K562 (cell line): ENCODE results near the gene RSRC1. TPM values are rescaled to one million over a fixed set of nuclear protein-coding genes. Genes with fewer than 3 reads are reported as not detected.

Experiments used
- ATAC-seq: fragments of 200-7000 bp; cut with Tn5 transposase; 3 replicates; pipeline ENCODE4 v1.9.1; 2020; ENCODE audit warnings: moderate library complexity
- BruUV-seq: library from RNA; stranded (reverse); fragments of 400-500 nt; replicated peaks from 2 replicates; lab custom pipeline; 2021; lab: Mats Ljungman, UMichigan
- CTCF ChIA-PET: fragments of 300-600 bp; formaldehyde crosslinking; extraction: SDS; loops from one replicate; lab custom pipeline; 2021; ENCODE audit warnings: low intra/inter-chr PET ratio; lab: Yijun Ruan, JAX
- POLR2A ChIA-PET: fragments of 300-600, 350-650 bp; sonication (Branson Sonifier 250); formaldehyde crosslinking; extraction: SDS; loops from one replicate; lab custom pipeline; 2021; ENCODE audit warnings: antibody characterized with exemption, inconsistent platforms; lab: Yijun Ruan, JAX
- DNase-seq, 4 experiments: peaks; one replicate each; pipeline versions ENCODE4 v3.0.0 to v3.0.0-alpha.2; 2011 to 2018; ENCODE audit warnings: low spot score in 3 of 4, mixed read lengths in 3 of 4; ENCODE audit errors: extremely low read depth in 1 of 4
- FAIRE-seq: peaks from 2 replicates; lab custom pipeline; 2011; peaks lifted over from hg19 to GRCh38; lab: Jason Lieb, UNC
- H2AFZ ChIP-seq: 2 replicates; pipeline ENCODE4 v1.6.0; 2011; ENCODE audit warnings: low read depth, low read length, control low read depth, inconsistent platforms
- H3K27ac ChIP-seq: fragments of 200-600 bp; 3 replicates; pipeline ENCODE4 v1.8.0; 2011; ENCODE audit warnings: low read depth, mild to moderate bottlenecking, control low read depth, inconsistent platforms, low read length, moderate library complexity, mixed read lengths; ENCODE audit errors: extremely low read depth
- H3K27me3 ChIP-seq, 2 experiments: fragments of 300-600 bp in 1 of 2; 2 replicates in 1 of 2; 3 replicates in 1 of 2; pipeline versions ENCODE4 v1.6.0 to v1.8.0; 2011; ENCODE audit warnings: inconsistent platforms in 2 of 2, low read length in 2 of 2, mild to moderate bottlenecking in 1 of 2, mixed read lengths in 1 of 2, moderate library complexity in 1 of 2; ENCODE audit not compliant: control insufficient read depth in 2 of 2, insufficient read depth in 2 of 2
- H3K36me3 ChIP-seq: fragments of 300-600 bp; 3 replicates; pipeline ENCODE4 v1.8.0; 2011; ENCODE audit warnings: mild to moderate bottlenecking, low read length, inconsistent platforms; ENCODE audit not compliant: control insufficient read depth, insufficient read depth
- H3K4me1 ChIP-seq, 2 experiments: fragments of 200-600 bp in 1 of 2; replicated peaks in 1 of 2; 2 replicates in 1 of 2; 3 replicates in 1 of 2; pipeline versions ENCODE4 v1.5.1 to v1.8.0; 2011; ENCODE audit warnings: inconsistent platforms in 2 of 2, low read length in 2 of 2, mild to moderate bottlenecking in 1 of 2, mixed read lengths in 1 of 2, moderate library complexity in 1 of 2; ENCODE audit not compliant: control insufficient read depth in 2 of 2, insufficient read depth in 2 of 2
- H3K4me2 ChIP-seq: 2 replicates; pipeline ENCODE4 v1.6.1; 2011; ENCODE audit warnings: low read length, control low read depth, inconsistent platforms, mixed read lengths; ENCODE audit not compliant: insufficient read depth
- H3K4me3 ChIP-seq: fragments of 200-600 bp; sonication (generic), shearing (Covaris generic); 2 replicates; pipeline ENCODE4 v1.5.1; 2016; ENCODE audit warnings: control low read depth, inconsistent platforms
- H3K79me2 ChIP-seq: fragments of 200-600 bp; 3 replicates; pipeline ENCODE4 v1.8.0; 2011; ENCODE audit warnings: low read length, inconsistent platforms; ENCODE audit not compliant: control insufficient read depth, insufficient read depth
- H3K9ac ChIP-seq, 2 experiments: 2 replicates each; pipeline versions ENCODE4 v1.6.0 to v1.6.1; 2011; ENCODE audit warnings: low read depth in 2 of 2, low read length in 2 of 2, control low read depth in 1 of 2, inconsistent platforms in 1 of 2, mild to moderate bottlenecking in 1 of 2, mixed read lengths in 1 of 2; ENCODE audit not compliant: insufficient read depth in 1 of 2
- H3K9me1 ChIP-seq: one replicate; pipeline ENCODE4 v1.6.0; 2011; ENCODE audit warnings: inconsistent platforms, mild to moderate bottlenecking, low read length, moderate library complexity; ENCODE audit not compliant: control insufficient read depth, insufficient read depth
- H3K9me3 ChIP-seq: replicated peaks from 2 replicates; pipeline ENCODE4 v1.5.1; 2011; ENCODE audit warnings: low read depth, low read length, inconsistent platforms; ENCODE audit not compliant: control insufficient read depth, insufficient read depth
- H4K20me1 ChIP-seq: replicated peaks from 2 replicates; pipeline ENCODE4 v1.6.1; 2011; ENCODE audit warnings: low read length, inconsistent platforms, mixed read lengths; ENCODE audit not compliant: control insufficient read depth, insufficient read depth
- BRF1 ChIP-seq: IDR thresholded peaks from 3 replicates; pipeline ENCODE4 v1.6.1; 2011; ENCODE audit warnings: borderline replicate concordance, mild to moderate bottlenecking; ENCODE audit not compliant: insufficient read length; ENCODE audit errors: extremely low read depth
- BRF2 ChIP-seq: IDR thresholded peaks from 3 replicates; pipeline ENCODE4 v1.6.1; 2011; ENCODE audit warnings: borderline replicate concordance, mild to moderate bottlenecking; ENCODE audit not compliant: insufficient read length, insufficient read depth
- C11orf30 ChIP-seq: fragments of 450-650 bp; IDR thresholded peaks from 2 replicates; pipeline ENCODE4 v1.6.1; 2016; ENCODE audit warnings: low read depth, mild to moderate bottlenecking
- CHD1 ChIP-seq: fragments of 200-600 bp; sonication (generic); IDR thresholded peaks from one replicate; pipeline ENCODE4 v1.6.1; 2012; ENCODE audit warnings: mild to moderate bottlenecking, moderate library complexity, low read length, inconsistent platforms
- ESRRB ChIP-seq: fragments of 250-450 bp; sonication (Bioruptor Pico); IDR thresholded peaks from 2 replicates; pipeline ENCODE4 v1.5.0; 2020; ENCODE audit warnings: mild to moderate bottlenecking, moderate library complexity, borderline replicate concordance
- GATAD2A ChIP-seq: fragments of 450-650 bp; IDR thresholded peaks from 2 replicates; pipeline ENCODE4 v1.6.1; 2017
- KDM1A ChIP-seq, 2 experiments: fragments of 450-650 bp; IDR thresholded peaks; 2 replicates each; pipeline ENCODE4 v1.6.1; 2016; ENCODE audit warnings: mild to moderate bottlenecking in 2 of 2
- MLLT1 ChIP-seq, 2 experiments: fragments of 450-650 bp; IDR thresholded peaks; 2 replicates each; pipeline ENCODE4 v1.6.1; 2016
- SNRNP70 ChIP-seq: fragments of 200-400 bp; formaldehyde crosslinking; optimal IDR thresholded peaks from 2 replicates; pipeline ENCODE3; 2017; ENCODE audit warnings: low read depth, low read length
- STAT5B ChIP-seq: fragments of 250-450 bp; sonication (Bioruptor Pico); IDR thresholded peaks from 2 replicates; pipeline ENCODE4 v1.8.0; 2021; ENCODE audit warnings: mild to moderate bottlenecking, inconsistent platforms
- TCF7 ChIP-seq: sonication (generic); IDR thresholded peaks from 2 replicates; pipeline ENCODE4 v1.6.1; 2016; ENCODE audit warnings: antibody characterized with exemption, borderline replicate concordance
- XRCC4 ChIP-seq: IDR thresholded peaks from one replicate; pipeline ENCODE4 v1.6.1; 2011; ENCODE audit not compliant: insufficient read depth, insufficient read length; ENCODE audit errors: extremely low read depth
- ZNF124 ChIP-seq: sonication (generic); formaldehyde crosslinking; IDR thresholded peaks from 2 replicates; pipeline ENCODE4 v1.8.1; 2022; ENCODE audit warnings: missing genetic modification reagents
- ZNF395 ChIP-seq: fragments of 200-800 bp; sonication (Bioruptor generic); IDR thresholded peaks from 2 replicates; pipeline ENCODE4 v1.6.1; 2017; ENCODE audit warnings: missing genetic modification characterization, missing compliant biosample characterization
- WGBS: fragments of 100-300 bp; shearing (Covaris generic); methylation state at CpG from one replicate; pipeline ENCODE4 v1.1.6; 2016; ENCODE audit warnings: low coverage, mixed read lengths; ENCODE audit not compliant: insufficient coverage; ENCODE audit errors: missing lambda C conversion rate; 5-methylcytosine and 5-hydroxymethylcytosine counted together
- in situ Hi-C: fragments of 300-500 bp; cut with MboI; formaldehyde crosslinking; loops from 4 replicates; pipeline ENCODE4 v1.15.0; 2018; ENCODE audit warnings: inconsistent platforms, mixed read lengths
- intact Hi-C: fragments of 100-400 bp; cut with micrococcal nuclease; formaldehyde crosslinking; loops from 2 replicates; pipeline ENCODE4 v1.14.2; 2022
- polyA plus RNA-seq, 8 experiments: library from polyadenylated mRNA; depleted of rRNA in 4 of 8; stranded (reverse) in 5 of 8; unstranded in 3 of 8; fragments of >200 nt; fragmentation: Nextera tagmentation in 2 of 8; fragmentation: Illumina TruSeq in 1 of 8; extraction: Ambion mirVana in 2 of 8; extraction: Trizol in 1 of 8; gene quantifications; 2 replicates each; pipeline versions ENCODE4 v1.2.1 to v1.2.3, GENCODE V29; 2011 to 2014; ENCODE audit warnings: inconsistent platforms in 1 of 8, missing spikeins in 1 of 8
- total RNA-seq, 7 experiments: library from RNA; depleted of rRNA in 6 of 7; stranded (reverse); fragments of >200 nt in 6 of 7; fragmentation: Illumina TruSeq in 2 of 7; extraction: Trizol in 2 of 7; gene quantifications; 2 replicates each; pipeline versions ENCODE4 v1.2.1 to v1.2.3, GENCODE V29; 2011 to 2021; ENCODE audit warnings: low replicate concordance in 1 of 7

RSRC1 gene
- total and polyA plus RNA-seq, 9 of the 15 experiments (the other 6 are each of a cell fraction or from before 2014, with no cell fraction given) = 19.3 to 128 (median 75.5) TPM

GRCh38 chr3:158368271-158368670, 258.4 kb downstream of the RSRC1 start:
- Histone ChIP-seq H4K20me1 (no peaks in the 10 kb centered on the region), H2AFZ (no peak overlapping the region), H3K36me3 (no peaks in the 10 kb centered on the region), H3K4me3 (no peak overlapping the region), H3K27me3 (no peaks in the 10 kb centered on the region), H3K9me1 (no peaks in the 10 kb centered on the region), H3K9ac (no peak overlapping the region), H3K4me1 (no peaks in the 10 kb centered on the region), H3K9me3 (no peaks in the 10 kb centered on the region), H3K27ac (no peak overlapping the region), H3K79me2 (no peaks in the 10 kb centered on the region; the same call in 2 of the 3 replicates), H3K4me2 (no peak overlapping the region)
- intact Hi-C loops = no loop called here
- TF ChIP-seq C11orf30 (no peak), BRF1 (no peak), SNRNP70 (no peak), CHD1 (no peak), ZNF124 (CRISPR knock-in tag) (no peak)
- POLR2A ChIA-PET = interaction anchor here (0.7 kb wide), 1 partner anchor 12 kb away, joined by 3 read pairs; no protein-coding TSS in a partner anchor
- 77% methylated on average over 2 of the region's 2 CpGs for WGBS
- in situ Hi-C loops = no loop called here
- no TSS peak for BruUV-seq
- ATAC-seq (no peak), FAIRE-seq (no peak), DNase-seq (no peak)
- CTCF ChIA-PET = no interaction called here

GRCh38 chr3:158369279-158369678, 259.4 kb downstream of the RSRC1 start:
- Histone ChIP-seq H3K4me2 (no peak overlapping the region), H3K27ac (no peak overlapping the region), H3K27me3 (no peaks in the 10 kb centered on the region), H2AFZ (no peak overlapping the region), H3K79me2 (no peaks in the 10 kb centered on the region; the same call in 2 of the 3 replicates), H3K9ac (no peak overlapping the region), H4K20me1 (no peaks in the 10 kb centered on the region), H3K4me3 (no peak overlapping the region), H3K36me3 (no peaks in the 10 kb centered on the region), H3K9me1 (no peaks in the 10 kb centered on the region), H3K4me1 (no peaks in the 10 kb centered on the region), H3K9me3 (no peaks in the 10 kb centered on the region)
- 100% methylated on average over 1 of the region's 1 CpG for WGBS
- intact Hi-C loops = no loop called here
- no TSS peak for BruUV-seq
- ChIA-PET POLR2A (no interaction called here), CTCF (no interaction called here)
- in situ Hi-C loops = no loop called here
- no peak for DNase-seq
- FAIRE-seq = no peak
- no peak for ATAC-seq
- TF ChIP-seq TCF7 (no peak), STAT5B (CRISPR knock-in tag) (no peak), MLLT1 (IDR thresholded peaks at IDR 0.05) (no peak), XRCC4 (no peak), BRF2 (no peak), BRF1 (no peak), GATAD2A (no peak), ESRRB (CRISPR knock-in tag) (no peak), ZNF395 (CRISPR knock-in tag) (no peak), KDM1A (IDR thresholded peaks at IDR 0.05) (no peak)
